GM20000 (cell line): ENCODE results near the gene GNAL.
"Not testable (repeated sequence)": the region's sequence is repeated elsewhere in the genome, so short reads cannot be mapped to it uniquely, and the experiment has no call there.

Experiments
- DNase-seq: peaks from one replicate; pipeline ENCODE4 v3.0.0; 2012; ENCODE audit warnings: low spot score
- TF ChIP-seq, protein P1 (sequence below): IDR thresholded peaks from 2 replicates; pipeline ENCODE4 v1.5.1; 2012; ENCODE audit warnings: mild to moderate bottlenecking, control low read depth; ENCODE audit errors: extremely low read depth, missing control alignments

The GNAL gene

DNA sequence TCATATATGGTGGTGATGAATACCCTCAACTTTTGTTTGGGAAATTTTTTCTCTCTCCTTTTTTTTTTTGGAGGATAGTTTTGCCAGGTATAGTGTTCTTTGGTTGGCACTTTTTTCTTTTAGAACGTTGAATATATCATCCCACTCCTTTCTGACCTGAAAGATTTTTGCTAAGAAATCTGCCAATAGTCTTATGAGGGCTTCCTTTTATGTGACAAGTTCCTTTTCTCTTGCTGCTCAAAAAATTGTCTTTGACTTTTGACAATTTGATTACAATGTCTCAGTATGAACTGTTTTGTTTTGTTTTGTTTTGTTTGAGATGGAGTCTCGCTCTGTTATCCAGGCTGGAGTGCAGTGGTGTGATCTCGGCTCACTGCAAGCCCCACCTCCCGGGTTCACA, 21.5 kb downstream of the GNAL start:
- no peak for DNase-seq
- TF ChIP-seq, protein P1, sequence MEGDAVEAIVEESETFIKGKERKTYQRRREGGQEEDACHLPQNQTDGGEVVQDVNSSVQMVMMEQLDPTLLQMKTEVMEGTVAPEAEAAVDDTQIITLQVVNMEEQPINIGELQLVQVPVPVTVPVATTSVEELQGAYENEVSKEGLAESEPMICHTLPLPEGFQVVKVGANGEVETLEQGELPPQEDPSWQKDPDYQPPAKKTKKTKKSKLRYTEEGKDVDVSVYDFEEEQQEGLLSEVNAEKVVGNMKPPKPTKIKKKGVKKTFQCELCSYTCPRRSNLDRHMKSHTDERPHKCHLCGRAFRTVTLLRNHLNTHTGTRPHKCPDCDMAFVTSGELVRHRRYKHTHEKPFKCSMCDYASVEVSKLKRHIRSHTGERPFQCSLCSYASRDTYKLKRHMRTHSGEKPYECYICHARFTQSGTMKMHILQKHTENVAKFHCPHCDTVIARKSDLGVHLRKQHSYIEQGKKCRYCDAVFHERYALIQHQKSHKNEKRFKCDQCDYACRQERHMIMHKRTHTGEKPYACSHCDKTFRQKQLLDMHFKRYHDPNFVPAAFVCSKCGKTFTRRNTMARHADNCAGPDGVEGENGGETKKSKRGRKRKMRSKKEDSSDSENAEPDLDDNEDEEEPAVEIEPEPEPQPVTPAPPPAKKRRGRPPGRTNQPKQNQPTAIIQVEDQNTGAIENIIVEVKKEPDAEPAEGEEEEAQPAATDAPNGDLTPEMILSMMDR, result no peak

- no peak for DNase-seq
- TF ChIP-seq, protein P1, result no peak
Observed at GRCh38 chr18:11713756-11714155, 24.7 kb downstream of the GNAL start.

DNA sequence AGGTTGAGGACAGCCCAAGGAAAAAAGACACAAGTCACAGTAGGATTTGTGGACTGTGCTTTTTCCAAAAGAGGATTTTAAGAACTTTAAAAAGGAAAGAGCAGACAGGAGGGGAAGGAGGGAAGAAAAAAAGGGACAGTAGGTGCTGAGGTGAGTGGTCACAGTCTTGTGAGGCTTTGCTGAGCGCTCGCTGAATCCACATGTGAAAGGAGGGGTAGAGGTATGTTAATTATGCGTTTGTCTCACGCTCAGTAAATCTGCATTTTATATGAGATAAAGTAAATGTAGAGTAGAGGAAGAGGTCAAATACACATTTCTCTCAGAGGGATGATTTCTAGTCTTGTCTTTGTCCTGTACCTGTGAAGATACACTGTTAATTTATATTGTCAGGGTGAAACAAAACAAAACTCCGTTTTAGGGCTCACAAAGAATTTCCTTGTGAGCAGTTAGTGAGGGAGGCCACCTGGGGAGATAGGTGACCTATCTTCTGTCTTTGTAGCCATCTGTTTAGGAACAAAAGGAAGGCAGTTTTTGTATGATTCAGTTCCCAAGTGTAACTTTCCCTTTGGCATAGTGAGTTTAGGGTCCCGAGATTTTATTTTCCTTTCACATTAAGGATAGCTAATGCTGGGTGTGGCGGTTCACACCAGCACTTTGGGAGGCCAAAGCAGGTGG, 25.3 kb downstream of the GNAL start:
- TF ChIP-seq, protein P1, result no peak
- no peak for DNase-seq

DNA sequence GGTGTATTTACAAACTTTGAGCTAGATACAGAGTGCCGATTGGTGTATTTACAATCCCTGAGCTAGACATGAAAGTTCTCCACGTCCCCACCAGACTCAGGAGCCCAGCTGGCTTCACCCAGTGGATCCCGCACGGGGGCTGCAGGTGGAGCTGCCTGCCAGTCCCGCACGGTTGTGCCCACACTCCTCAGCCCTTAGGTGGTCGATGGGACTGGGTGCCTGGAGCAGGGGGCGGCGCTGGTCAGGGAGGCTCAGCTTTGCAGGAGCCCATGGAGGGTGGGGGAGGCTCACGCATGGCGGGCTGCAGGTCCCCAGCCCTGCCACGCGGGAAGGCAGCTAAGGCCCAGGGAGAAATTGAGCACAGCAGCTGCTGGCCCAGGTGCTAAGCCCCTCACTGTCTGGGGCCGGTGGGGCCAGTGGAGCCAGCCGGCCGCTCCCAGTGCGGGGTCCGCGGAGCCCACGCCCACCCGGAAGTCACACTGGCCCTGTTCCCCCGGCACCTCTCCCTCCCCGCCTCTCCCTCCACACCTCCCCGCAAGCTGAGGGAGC, 27.8 kb downstream of the GNAL start:
- not testable (repeated sequence) for DNase-seq

- TF ChIP-seq, protein P1, result no peak
- no peak for DNase-seq
Observed at GRCh38 chr18:11719050-11719449, 30.0 kb downstream of the GNAL start.

- TF ChIP-seq, protein P1, result no peak
- no peak for DNase-seq
Observed at GRCh38 chr18:11719621-11720020, 30.6 kb downstream of the GNAL start.

GRCh38 chr18:11721720-11722119, 32.7 kb downstream of the GNAL start:
- TF ChIP-seq, protein P1, result no peak
- no peak for DNase-seq

GRCh38 chr18:11724781-11725180, 35.7 kb downstream of the GNAL start:
- TF ChIP-seq, protein P1, result no peak
- no peak for DNase-seq
